A673 (cell line): ENCODE results near the gene STOX2.

ENCODE experiments used
- CTCF ChIP-seq: fragments of 300-800, 200-600 bp; sonication (generic); conservative IDR thresholded peaks from 2 replicates; pipeline ENCODE4 v1.5.1; 2017; ENCODE audit warnings: low read depth, mild to moderate bottlenecking, antibody characterized with exemption, low read length, moderate library complexity, mixed read lengths
- EZH2 ChIP-seq: fragments of 200-600 bp; sonication (generic); IDR thresholded peaks from 2 replicates; pipeline ENCODE4 v1.6.1; 2017; ENCODE audit warnings: borderline replicate concordance, low read depth, mild to moderate bottlenecking, mixed read lengths, antibody characterized with exemption, low read length; ENCODE audit not compliant: poor library complexity, severe bottlenecking

- TF ChIP-seq CTCF: no peak
- TF ChIP-seq EZH2: no peak
Measured at GRCh38 chr4:183987987-183988392, 82.9 kb downstream of the STOX2 start.
